ENCODE measurements around the gene GCH1.

- TF ChIP-seq CTCF (IDR thresholded peaks at IDR 0.05) (no peak), POLR2A (IDR thresholded peaks at IDR 0.05) (no peak)
Observed at GRCh38 chr14:54797986-54798385, 104.6 kb downstream of the GCH1 start.
